Pancreas (tissue), 10 donors: ENCODE measurements around the gene URB2. TPM values are rescaled to one million over a fixed set of nuclear protein-coding genes. Genes with fewer than 3 reads are reported as not detected.

Experiments
- ATAC-seq, 4 donors: fragments of 200-7000 bp; cut with Tn5 transposase; one replicate each; pipeline versions ENCODE4 v1.8.0 to v1.9.1; 2020; ENCODE audit warnings: mild to moderate bottlenecking in 4 of 4, moderate library complexity in 4 of 4
- DNase-seq, 6 donors: peaks; one replicate each; pipeline ENCODE4 v3.0.0-alpha.2; 2020
- FAIRE-seq: peaks from 2 replicates; lab custom pipeline; 2012; peaks lifted over from hg19 to GRCh38; lab: Jason Lieb, UNC
- H3K27ac ChIP-seq, 4 donors: fragments of 200-600 bp; sonication (generic); 1 replicate in 3 of 4; 2 replicates in 1 of 4; pipeline versions ENCODE4 v1.5.0 to v1.8.0; 2020
- H3K27me3 ChIP-seq, 4 donors: fragments of 200-600 bp; one replicate each; pipeline ENCODE4 v1.8.0; 2021
- H3K36me3 ChIP-seq, 3 donors: fragments of 200-600 bp; sonication (generic) in 1 of 3; one replicate each; pipeline versions ENCODE4 v1.5.0 to v1.8.0; 2020 to 2021
- H3K4me1 ChIP-seq, 3 donors: fragments of 200-600 bp; one replicate each; pipeline ENCODE4 v1.8.0; 2021
- H3K4me3 ChIP-seq, 4 donors: fragments of 200-600 bp; sonication (generic) in 2 of 4; one replicate each; pipeline versions ENCODE4 v1.5.0 to v1.8.0; 2020 to 2021
- H3K9me3 ChIP-seq, 4 donors: fragments of 200-600 bp; one replicate each; pipeline ENCODE4 v1.8.0; 2021
- CTCF ChIP-seq, 4 donors: fragments of 200-600 bp; sonication (generic) in 3 of 4; IDR thresholded peaks; one replicate each; pipeline versions ENCODE4 v1.5.0 to v1.8.0; 2021; ENCODE audit warnings: antibody characterized with exemption in 4 of 4
- WGBS, 2 donors: extraction: QIAGEN DNeasy Blood & Tissue Kit; methylation state at CpG; one replicate each; pipeline ENCODE4 v1.1.7; 2013; 5-methylcytosine and 5-hydroxymethylcytosine counted together
- intact Hi-C, 3 donors: fragments of 100-400 bp; cut with DNase I; formaldehyde crosslinking; loops; one replicate each; pipeline versions ENCODE4 v1.11.1 to v1.14.2; 2022
- polyA plus RNA-seq, 2 donors: library from polyadenylated mRNA; stranded (reverse); fragments of 200-250 nt; gene quantifications; one replicate each; pipeline ENCODE4 v1.2.3, GENCODE V29; 2013
- total RNA-seq, 6 donors: library from RNA; stranded (reverse); fragmentation: NEBNext Ultra II Directional in 4 of 6; extraction: Animal tissue kit (Norgen Biotek cat#: 25700) in 4 of 6; gene quantifications; one replicate each; pipeline versions ENCODE4 v1.2.1 to v1.2.4, GENCODE V29; 2021 to 2023
- donor health status: healthy with polysubstance abuse.
- donor health status: DM: no; HTN: no; CAD: no; lungs with moderate emphysema.
- donor health status: DM: no; HTN: no; CAD: no.
- donor health status: control.
- donor health status: control.
- donor health status: Bipolar disorder and iron deficiency.
- donor health status: DM: yes; HTN: yes; CAD: no.
- donor health status: DM: no; HTN: no; CAD: no.
- donor health status: DM: no; HTN: no; CAD: no.
- donor health status: DM: yes; HTN: yes; CAD: no.

The URB2 gene
- total and polyA plus RNA-seq, 8 donors: 2.0 to 4.7 (median 3.0) TPM

- no peak for TF ChIP-seq CTCF (IDR thresholded peaks at IDR 0.05)
- H3K4me1 ChIP-seq: no peaks in the 10 kb centered on the region
- ATAC-seq: no peak
- WGBS, 2 donors: 76 to 90% methylated on average over 5 of the region's 5 CpGs
- no peak overlapping the region for H3K27ac ChIP-seq
- no peaks in the 10 kb centered on the region for H3K27me3 ChIP-seq
- H3K4me3 ChIP-seq: no peak overlapping the region
- H3K36me3 ChIP-seq: peaks cover 0 to 28% (median 4%) of the 10 kb centered on the region in 3 donors
- DNase-seq: no peak
- no peak for FAIRE-seq
- H3K9me3 ChIP-seq: no peaks in the 10 kb centered on the region
- intact Hi-C loops: no loop called here
Observed at GRCh38 chr1:229613938-229614337, 12.1 kb upstream of the URB2 start.

GRCh38 chr1:229614701-229615100 lies 11.3 kb upstream of the URB2 start:
- no peak for FAIRE-seq
- Histone ChIP-seq H3K36me3 (peaks cover 0 to 22% (median 0%) of the 10 kb centered on the region in 3 donors), H3K27me3 (no peaks in the 10 kb centered on the region), H3K9me3 (no peaks in the 10 kb centered on the region), H3K27ac (no peak overlapping the region), H3K4me3 (no peak overlapping the region), H3K4me1 (peaks cover 0 to 3% (median 0%) of the 10 kb centered on the region in 3 donors)
- intact Hi-C loops: no loop called here
- DNase-seq: no peak
- WGBS, 2 donors: 94 to 96% methylated on average over 2 of the region's 2 CpGs
- no peak for TF ChIP-seq CTCF (IDR thresholded peaks at IDR 0.05)
- ATAC-seq: no peak

GRCh38 chr1:229617351-229618100 lies 8.5 kb upstream of the URB2 start:
- intact Hi-C loops: no loop called here
- WGBS, 2 donors: 75% methylated on average over 11 of the region's 11 CpGs

GRCh38 chr1:229619002-229619401 lies 7.0 kb upstream of the URB2 start:
- ATAC-seq: peak in 1 of 4 donors; percentile 28
- Histone ChIP-seq H3K27ac (no peak overlapping the region), H3K4me1 (peaks cover 0 to 3% (median 1%) of the 10 kb centered on the region in 3 donors), H3K9me3 (no peaks in the 10 kb centered on the region), H3K36me3 (peaks cover 0 to 3% (median 0%) of the 10 kb centered on the region in 3 donors), H3K4me3 (no peak overlapping the region), H3K27me3 (no peaks in the 10 kb centered on the region)
- no peak for DNase-seq
- intact Hi-C loops: no loop called here
- no peak for TF ChIP-seq CTCF (IDR thresholded peaks at IDR 0.05)
- FAIRE-seq: no peak

More at GRCh38 chr1:229617351-229618100, 8.5 kb upstream of the URB2 start:
- FAIRE-seq (no peak), DNase-seq (no peak), ATAC-seq (no peak)
- Histone ChIP-seq H3K27ac (no peak overlapping the region), H3K36me3 (peaks cover 0 to 5% (median 0%) of the 10 kb centered on the region in 3 donors), H3K4me3 (no peak overlapping the region), H3K4me1 (peaks cover 0 to 3% (median 0%) of the 10 kb centered on the region in 3 donors), H3K27me3 (no peaks in the 10 kb centered on the region), H3K9me3 (no peaks in the 10 kb centered on the region)
- no peak for TF ChIP-seq CTCF (IDR thresholded peaks at IDR 0.05)

GRCh38 chr1:229619614-229620013 lies 6.4 kb upstream of the URB2 start:
- ATAC-seq (no peak), FAIRE-seq (no peak), DNase-seq (no peak)
- H3K4me1 ChIP-seq: peaks cover 0 to 9% (median 6%) of the 10 kb centered on the region in 3 donors
- no peaks in the 10 kb centered on the region for H3K9me3 ChIP-seq
- no peaks in the 10 kb centered on the region for H3K36me3 ChIP-seq
- no peaks in the 10 kb centered on the region for H3K27me3 ChIP-seq
- no peak overlapping the region for H3K4me3 ChIP-seq
- intact Hi-C loops: loop anchor here in 2 of 3 donors (10.0 kb wide), 1 partner anchor 65 kb away; the partner anchor contains the start of gene ABCB10 (in 2 of the 2)
- H3K27ac ChIP-seq: no peak overlapping the region
- no peak for TF ChIP-seq CTCF (IDR thresholded peaks at IDR 0.05)
- WGBS, 2 donors: 95 to 97% methylated on average over 5 of the region's 5 CpGs
